SK-N-SH (cell line): Measurements from ENCODE around the gene SERPINH1. TPM values are rescaled to one million over a fixed set of nuclear protein-coding genes. Genes with fewer than 3 reads are reported as not detected.
"Not testable (repeated sequence)": the region's sequence is repeated elsewhere in the genome, so short reads cannot be mapped to it uniquely, and the experiment has no call there.

Experiments
- CTCF ChIA-PET: fragments of 300-600, 350-600 bp; formaldehyde crosslinking; extraction: SDS; loops from one replicate; lab custom pipeline; 2021; lab: Yijun Ruan, JAX
- POLR2A ChIA-PET: fragments of 350-600 bp; sonication (Branson Sonifier 250); formaldehyde crosslinking; extraction: SDS; loops from one replicate; lab custom pipeline; 2020; ENCODE audit warnings: antibody characterized with exemption, inconsistent platforms; lab: Yijun Ruan, JAX
- DNase-seq: peaks from one replicate; pipeline ENCODE4 v3.0.0; 2012
- H2AFZ ChIP-seq: fragments of 200-600 bp; sonication (generic); 2 replicates; pipeline ENCODE4 v1.8.1; 2016; ENCODE audit warnings: antibody characterized with exemption, mild to moderate bottlenecking, low read depth
- H3F3A ChIP-seq: fragments of 200-600 bp; sonication (generic); replicated peaks from 2 replicates; pipeline ENCODE3; 2016; ENCODE audit warnings: antibody characterized with exemption, mild to moderate bottlenecking; ENCODE audit not compliant: insufficient read depth
- H3K27ac ChIP-seq, 2 experiments: fragments of 200-500 bp in 1 of 2; fragments of 200-600 bp in 1 of 2; sonication (Bioruptor generic) in 1 of 2; sonication (generic), shearing (Covaris generic) in 1 of 2; 2 replicates each; pipeline versions ENCODE4 v1.5.1 to v1.6.1; 2014 to 2016; ENCODE audit warnings: low read depth in 2 of 2, inconsistent platforms in 1 of 2, low read length in 1 of 2, mild to moderate bottlenecking in 1 of 2, mixed read lengths in 1 of 2
- H3K27me3 ChIP-seq: fragments of 200-600 bp; sonication (generic), shearing (Covaris generic); 2 replicates; pipeline ENCODE4 v1.6.1; 2016; ENCODE audit warnings: mixed run types; ENCODE audit not compliant: insufficient read depth
- H3K36me3 ChIP-seq, 2 experiments: fragments of 200-500 bp in 1 of 2; fragments of 200-600 bp in 1 of 2; sonication (Bioruptor generic) in 1 of 2; sonication (generic) in 1 of 2; replicated peaks in 1 of 2; 2 replicates each; pipeline versions ENCODE3 to v1.5.1; 2014 to 2016; ENCODE audit warnings: low read length in 1 of 2, mild to moderate bottlenecking in 1 of 2; ENCODE audit not compliant: insufficient read depth in 2 of 2, control insufficient read depth in 1 of 2
- H3K4me1 ChIP-seq, 2 experiments: fragments of 200-500 bp in 1 of 2; fragments of 200-600 bp in 1 of 2; sonication (Bioruptor generic) in 1 of 2; sonication (generic), shearing (Covaris generic) in 1 of 2; 2 replicates each; pipeline versions ENCODE4 v1.5.1 to v1.6.1; 2014 to 2016; ENCODE audit warnings: low read depth in 1 of 2, low read length in 1 of 2, mixed run types in 1 of 2; ENCODE audit not compliant: insufficient read depth in 2 of 2, control insufficient read depth in 1 of 2
- H3K4me2 ChIP-seq: fragments of 200-600 bp; sonication (generic), shearing (Covaris generic); 2 replicates; pipeline ENCODE4 v1.6.1; 2017; ENCODE audit warnings: mixed run types
- H3K4me3 ChIP-seq, 2 experiments: fragments of 200-500 bp in 1 of 2; fragments of 200-600 bp in 1 of 2; sonication (Bioruptor generic) in 1 of 2; sonication (generic), shearing (Covaris generic) in 1 of 2; 2 replicates each; pipeline versions ENCODE4 v1.5.1 to v1.8.1; 2014 to 2016; ENCODE audit warnings: low read depth in 2 of 2, inconsistent platforms in 1 of 2, low read length in 1 of 2, mild to moderate bottlenecking in 1 of 2, mixed read lengths in 1 of 2, moderate library complexity in 1 of 2
- H3K79me2 ChIP-seq: fragments of 200-600 bp; sonication (generic); 2 replicates; pipeline ENCODE4 v1.8.1; 2017; ENCODE audit warnings: mild to moderate bottlenecking; ENCODE audit not compliant: insufficient read depth
- H3K9ac ChIP-seq: fragments of 200-600 bp; sonication (generic); 2 replicates; pipeline ENCODE4 v1.6.1; 2017; ENCODE audit warnings: mixed run types
- H3K9me2 ChIP-seq: fragments of 200-600 bp; sonication (generic); 2 replicates; pipeline ENCODE4 v1.6.1; 2017; ENCODE audit warnings: mixed run types
- H3K9me3 ChIP-seq: fragments of 200-600 bp; sonication (generic); 2 replicates; pipeline ENCODE4 v1.6.1; 2017; ENCODE audit warnings: mixed run types, mild to moderate bottlenecking, moderate library complexity
- H4K20me1 ChIP-seq: fragments of 200-600 bp; sonication (generic); 2 replicates; pipeline ENCODE4 v1.6.1; 2017; ENCODE audit warnings: mild to moderate bottlenecking, mixed run types; ENCODE audit not compliant: insufficient read depth
- ELF1 ChIP-seq: IDR thresholded peaks from 2 replicates; pipeline ENCODE4 v1.4.0; 2012
- EP300 ChIP-seq, 2 experiments: IDR thresholded peaks; 2 replicates each; pipeline versions ENCODE4 v1.4.0 to v1.6.1; 2012; ENCODE audit warnings: borderline replicate concordance in 1 of 2, low read depth in 1 of 2, low read length in 1 of 2
- GATA2 ChIP-seq: sonication (generic); formaldehyde crosslinking; IDR thresholded peaks from 2 replicates; pipeline ENCODE4 v1.5.0; 2020; ENCODE audit warnings: mild to moderate bottlenecking, missing genetic modification reagents
- MEF2A ChIP-seq: IDR thresholded peaks from 2 replicates; pipeline ENCODE4 v1.4.0; 2012; ENCODE audit warnings: low read depth, borderline replicate concordance
- NRF1 ChIP-seq: IDR thresholded peaks from 2 replicates; pipeline ENCODE4 v1.6.1; 2012; ENCODE audit warnings: low read depth, mild to moderate bottlenecking, low read length
- POLR2AphosphoS5 ChIP-seq: IDR thresholded peaks from 2 replicates; pipeline ENCODE4 v1.6.1; 2012; ENCODE audit warnings: low read depth, low read length
- RAD21 ChIP-seq: IDR thresholded peaks from 2 replicates; pipeline ENCODE4 v1.6.1; 2012; ENCODE audit warnings: mild to moderate bottlenecking, low read length
- REST ChIP-seq: IDR thresholded peaks from 2 replicates; pipeline ENCODE4 v1.6.1; 2012; ENCODE audit warnings: mild to moderate bottlenecking, low read depth, low read length, moderate library complexity
- RXRA ChIP-seq: IDR thresholded peaks from 2 replicates; pipeline ENCODE4 v1.4.0; 2012; ENCODE audit warnings: low read depth, mild to moderate bottlenecking, borderline replicate concordance
- SIN3A ChIP-seq: IDR thresholded peaks from 2 replicates; pipeline ENCODE4 v1.6.1; 2012; ENCODE audit warnings: low read depth, mild to moderate bottlenecking, low read length, moderate library complexity, borderline replicate concordance
- TAF1 ChIP-seq: IDR thresholded peaks from 2 replicates; pipeline ENCODE4 v1.6.1; 2012; ENCODE audit warnings: low read depth, mild to moderate bottlenecking, low read length, moderate library complexity, borderline replicate concordance
- ZBTB33 ChIP-seq: IDR thresholded peaks from 2 replicates; pipeline ENCODE4 v1.4.0; 2012; ENCODE audit warnings: low read depth, borderline replicate concordance
- WGBS: methylation state at CpG from one replicate; pipeline ENCODE4 v1.1.6; 2017; ENCODE audit warnings: low lambda C conversion rate; 5-methylcytosine and 5-hydroxymethylcytosine counted together
- polyA plus RNA-seq, 3 experiments: library from polyadenylated mRNA; depleted of rRNA; stranded (reverse); fragments of >200 nt; gene quantifications; 2 replicates each; pipeline ENCODE4 v1.2.3, GENCODE V29; 2012

The SERPINH1 gene
- polyA plus RNA-seq, 1 of the 3 experiments (the other 2 are of a cell fraction): 293 TPM

- Histone ChIP-seq H3K4me1 (peaks cover 15 to 20% of the 10 kb centered on the region in 2 experiments; a peak in 2 of 4 replicates), H3K9me2 (no peaks in the 10 kb centered on the region), H3K79me2 (no peaks in the 10 kb centered on the region), H3K36me3 (no peaks in the 10 kb centered on the region), H4K20me1 (no peaks in the 10 kb centered on the region), H3K9me3 (no peaks in the 10 kb centered on the region), H3F3A (no peaks in the 10 kb centered on the region), H2AFZ (peak overlapping the region; percentile 98), H3K27ac (peak overlapping the region; percentile 56 to 93), H3K27me3 (no peaks in the 10 kb centered on the region), H3K4me2 (peak overlapping the region; percentile 85), H3K4me3 (peak overlapping the region; percentile 51 to 59), H3K9ac (peak overlapping the region; percentile 84)
- DNase-seq: peak; percentile 87
- TF ChIP-seq POLR2AphosphoS5 (0 out of 2 replicates have a peak, but pooled peaks have one; percentile 12), MEF2A (no peak), RAD21 (0 out of 2 replicates have a peak, but pooled peaks have one; percentile 3), TAF1 (peak; percentile 21; the same call in 1 of the 2 replicates)
- ChIA-PET CTCF (interaction anchor here (0.6 to 3.4 kb wide), 21 partner anchors 8 to 199 kb away, joined by 3 to 15 read pairs (median 4); partner anchors contain the start of gene MAP6), POLR2A (interaction anchor here (0.7 to 3.8 kb wide), 14 partner anchors 9 to 186 kb away, joined by 3 to 39 read pairs (median 8); partner anchors contain the start of genes MAP6 and SERPINH1)
- WGBS: 54% methylated on average over 26 of the region's 42 CpGs
Measured at GRCh38 chr11:75583718-75584658, 21.9 kb downstream of the SERPINH1 start.

- not testable (repeated sequence) for H3K4me2 ChIP-seq, H3K4me3 ChIP-seq, H3K9me2 ChIP-seq, H3K9ac ChIP-seq, H3K79me2 ChIP-seq, H3K9me3 ChIP-seq, H2AFZ ChIP-seq, H4K20me1 ChIP-seq, DNase-seq, H3K27me3 ChIP-seq, H3K36me3 ChIP-seq, H3F3A ChIP-seq
- Histone ChIP-seq H3K27ac (peak overlapping the region in 1 of 2 experiments; percentile 93; a peak in 2 of 4 replicates), H3K4me1 (peaks cover 15 to 20% of the 10 kb centered on the region in 2 experiments; a peak in 2 of 4 replicates)
- POLR2A ChIA-PET: interaction anchor here (1.0 to 3.8 kb wide), 5 partner anchors 22 to 89 kb away, joined by 3 to 39 read pairs (median 17); partner anchors contain the start of genes MAP6 and SERPINH1
- CTCF ChIA-PET: interaction anchor here (1.2 to 3.4 kb wide), 7 partner anchors 8 to 121 kb away, joined by 3 to 15 read pairs (median 7); no protein-coding TSS in a partner anchor
- 98% methylated on average over 12 of the region's 12 CpGs for WGBS
Measured at GRCh38 chr11:75584659-75585292, 22.7 kb downstream of the SERPINH1 start.

GRCh38 chr11:75585293-75585670, 23.2 kb downstream of the SERPINH1 start:
- Histone ChIP-seq H3K9me2 (no peaks in the 10 kb centered on the region), H3K27ac (no peak overlapping the region), H3K27me3 (no peaks in the 10 kb centered on the region), H4K20me1 (no peaks in the 10 kb centered on the region), H3K79me2 (no peaks in the 10 kb centered on the region), H3F3A (no peaks in the 10 kb centered on the region), H3K9me3 (no peaks in the 10 kb centered on the region), H2AFZ (no peak overlapping the region), H3K4me3 (no peak overlapping the region), H3K4me1 (peaks cover 15 to 21% of the 10 kb centered on the region in 2 experiments; a peak in 2 of 4 replicates), H3K4me2 (no peak overlapping the region), H3K9ac (no peak overlapping the region), H3K36me3 (no peaks in the 10 kb centered on the region)
- WGBS: 81% methylated on average over 3 of the region's 8 CpGs
- no peak for DNase-seq
- CTCF ChIA-PET: interaction anchor here (1.7 to 3.4 kb wide), 4 partner anchors 8 to 43 kb away, joined by 6 to 15 read pairs (median 11); no protein-coding TSS in a partner anchor
- POLR2A ChIA-PET: interaction anchor here (3.8 kb wide), 1 partner anchor 31 kb away, joined by 39 read pairs; no protein-coding TSS in a partner anchor
- TF ChIP-seq EP300 (IDR thresholded peaks at IDR 0.05; ENCODE audit: borderline replicate concordance in 1 of 2, low read depth in 1 of 2, low read length in 1 of 2): no peak
- no peak for TF ChIP-seq REST
- no peak for TF ChIP-seq ELF1
- no peak for TF ChIP-seq RXRA
- TF ChIP-seq RAD21: no peak
- no peak for TF ChIP-seq NRF1
- no peak for TF ChIP-seq SIN3A
- TF ChIP-seq ZBTB33: no peak
- no peak for TF ChIP-seq GATA2 (CRISPR knock-in tag)
